AG04450 (cell line): ENCODE data around the gene MELK. TPM values are rescaled to one million over a fixed set of nuclear protein-coding genes. Genes with fewer than 3 reads are reported as not detected.
A peak's percentile ranks its signal among the peaks of the same experiment; 100 is the strongest.

Source experiments
- CTCF ChIA-PET: fragments of 300-600, 350-600 bp; formaldehyde crosslinking; extraction: SDS; loops from one replicate; lab custom pipeline; 2022; ENCODE audit warnings: antibody characterized with exemption, inconsistent platforms; lab: Charles Lee
- POLR2A ChIA-PET: fragments of 350-600 bp; formaldehyde crosslinking; extraction: SDS; loops from one replicate; lab custom pipeline; 2021; ENCODE audit warnings: antibody characterized with exemption, inconsistent platforms; lab: Yijun Ruan, JAX
- DNase-seq: peaks from one replicate; pipeline ENCODE4 v3.0.0-alpha.2; 2011; ENCODE audit warnings: low read depth, low spot score
- H3K27ac ChIP-seq: one replicate; pipeline ENCODE4 v1.5.1; 2012; ENCODE audit warnings: low read depth, low read length, control low read depth
- H3K27me3 ChIP-seq: one replicate; pipeline ENCODE4 v1.6.0; 2012; ENCODE audit warnings: low read length; ENCODE audit not compliant: control insufficient read depth, insufficient read depth
- H3K4me3 ChIP-seq: 2 replicates; pipeline ENCODE4 v1.5.1; 2011; ENCODE audit warnings: mild to moderate bottlenecking, low read depth, low read length, control low read depth
- H3K9me3 ChIP-seq: 2 replicates; pipeline ENCODE4 v1.5.1; 2012; ENCODE audit warnings: low read length; ENCODE audit not compliant: control insufficient read depth, insufficient read depth
- polyA plus RNA-seq: library from polyadenylated mRNA; depleted of rRNA; stranded (reverse); fragments of >200 nt; gene quantifications from 2 replicates; pipeline ENCODE4 v1.2.3, GENCODE V29; 2011
- TF ChIP-seq, protein P1 (sequence below): IDR thresholded peaks from 2 replicates; pipeline ENCODE4 v1.5.1; 2011; ENCODE audit warnings: low read depth, low read length, control low read depth, inconsistent platforms

Gene MELK
- polyA plus RNA-seq, 1 experiment: 19.2 TPM

DNA sequence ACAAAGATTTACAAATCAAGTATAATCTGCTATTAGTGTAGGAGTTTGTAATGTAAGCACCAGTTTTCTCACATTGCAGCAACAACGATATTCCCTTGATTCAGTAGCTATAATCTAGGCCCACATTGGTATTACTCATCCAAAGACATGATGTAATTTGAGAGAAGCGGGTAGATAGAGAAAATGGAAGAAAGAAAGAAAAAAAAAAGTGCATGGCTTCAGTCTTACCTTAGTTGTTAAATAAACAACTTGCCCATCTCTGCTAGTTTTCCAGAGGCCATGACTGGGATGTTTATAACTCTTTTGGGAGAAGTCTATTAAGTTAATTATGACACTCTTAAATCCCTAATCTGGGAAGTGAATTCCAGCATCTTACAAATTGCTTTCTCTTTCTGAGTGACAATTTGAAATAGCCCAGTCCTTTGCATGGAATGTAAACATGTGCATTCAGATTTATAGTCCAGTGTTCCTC, 2.8 kb downstream of the MELK start:
- Histone ChIP-seq H3K4me3 (0 out of 2 replicates have a peak overlapping the region, but pooled peaks have one; percentile 5), H3K9me3 (no peaks in the 10 kb centered on the region; the same call in 1 of the 2 replicates), H3K27me3 (no peaks in the 10 kb centered on the region), H3K27ac (no peak overlapping the region)
- ChIA-PET CTCF (interaction anchor here (0.8 to 1.0 kb wide), 2 partner anchors 22 to 168 kb away, joined by 4 read pairs; no protein-coding TSS in a partner anchor), POLR2A (interaction anchor here (0.6 to 0.7 kb wide), 2 partner anchors 69 to 891 kb away, joined by 3 to 4 read pairs; no protein-coding TSS in a partner anchor)
- no peak for DNase-seq
- TF ChIP-seq, protein P1, sequence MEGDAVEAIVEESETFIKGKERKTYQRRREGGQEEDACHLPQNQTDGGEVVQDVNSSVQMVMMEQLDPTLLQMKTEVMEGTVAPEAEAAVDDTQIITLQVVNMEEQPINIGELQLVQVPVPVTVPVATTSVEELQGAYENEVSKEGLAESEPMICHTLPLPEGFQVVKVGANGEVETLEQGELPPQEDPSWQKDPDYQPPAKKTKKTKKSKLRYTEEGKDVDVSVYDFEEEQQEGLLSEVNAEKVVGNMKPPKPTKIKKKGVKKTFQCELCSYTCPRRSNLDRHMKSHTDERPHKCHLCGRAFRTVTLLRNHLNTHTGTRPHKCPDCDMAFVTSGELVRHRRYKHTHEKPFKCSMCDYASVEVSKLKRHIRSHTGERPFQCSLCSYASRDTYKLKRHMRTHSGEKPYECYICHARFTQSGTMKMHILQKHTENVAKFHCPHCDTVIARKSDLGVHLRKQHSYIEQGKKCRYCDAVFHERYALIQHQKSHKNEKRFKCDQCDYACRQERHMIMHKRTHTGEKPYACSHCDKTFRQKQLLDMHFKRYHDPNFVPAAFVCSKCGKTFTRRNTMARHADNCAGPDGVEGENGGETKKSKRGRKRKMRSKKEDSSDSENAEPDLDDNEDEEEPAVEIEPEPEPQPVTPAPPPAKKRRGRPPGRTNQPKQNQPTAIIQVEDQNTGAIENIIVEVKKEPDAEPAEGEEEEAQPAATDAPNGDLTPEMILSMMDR: no peak

GRCh38 chr9:36576866-36577265, 4.2 kb downstream of the MELK start:
- DNase-seq: no peak
- ChIA-PET CTCF (interaction anchor here (1.2 to 1.9 kb wide), 2 partner anchors 20 to 21 kb away, joined by 3 to 7 read pairs; no protein-coding TSS in a partner anchor), POLR2A (no interaction called here)
- H3K27ac ChIP-seq: no peak overlapping the region
- H3K9me3 ChIP-seq: no peaks in the 10 kb centered on the region; the same call in 1 of the 2 replicates
- H3K4me3 ChIP-seq: no peak overlapping the region
- TF ChIP-seq, protein P1: no peak
- H3K27me3 ChIP-seq: no peaks in the 10 kb centered on the region

- H3K27me3 ChIP-seq: no peaks in the 10 kb centered on the region
- H3K4me3 ChIP-seq: no peak overlapping the region
- POLR2A ChIA-PET: interaction anchor here (0.6 to 0.9 kb wide), 3 partner anchors 14 to 997 kb away, joined by 3 to 6 read pairs (median 3); no protein-coding TSS in a partner anchor
- CTCF ChIA-PET: interaction anchor here (0.7 to 3.5 kb wide), 3 partner anchors 13 to 177 kb away, joined by 3 to 16 read pairs (median 5); no protein-coding TSS in a partner anchor
- TF ChIP-seq, protein P1: no peak
- peak overlapping the region; percentile 78 for H3K27ac ChIP-seq
- DNase-seq: no peak
- no peaks in the 10 kb centered on the region for H3K9me3 ChIP-seq
These were observed 12.1 kb downstream of the MELK start for GRCh38 chr9:36584620-36585460.

DNA sequence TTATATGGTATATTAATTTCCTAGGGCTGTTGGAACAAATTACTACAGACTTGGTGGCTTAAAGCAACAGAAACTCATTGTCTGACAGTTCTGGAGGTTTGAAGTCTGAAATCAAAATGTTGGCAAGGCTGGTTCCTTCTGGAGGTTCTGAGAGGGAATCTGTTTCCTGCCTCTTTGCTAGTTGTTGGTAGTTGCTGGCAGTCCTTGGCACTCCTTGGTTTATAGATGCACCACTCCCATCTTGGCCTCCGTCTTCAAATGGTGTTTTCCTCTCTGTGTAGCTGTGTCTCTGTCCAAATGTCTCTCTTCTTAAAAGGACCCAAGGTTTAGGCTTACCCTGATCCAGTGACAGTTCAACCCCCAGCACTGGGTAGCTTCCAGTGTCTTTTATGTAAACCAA, 17.5 kb downstream of the MELK start:
- ChIA-PET POLR2A (no interaction called here), CTCF (interaction anchor here (0.6 to 1.2 kb wide), 2 partner anchors 32 to 138 kb away, joined by 3 read pairs; no protein-coding TSS in a partner anchor)

More for the DNA sequence above, 17.5 kb downstream of the MELK start:
- TF ChIP-seq, protein P1: no peak
- Histone ChIP-seq H3K27ac (no peak overlapping the region), H3K9me3 (no peaks in the 10 kb centered on the region), H3K27me3 (no peaks in the 10 kb centered on the region), H3K4me3 (no peak overlapping the region)
- DNase-seq: no peak
